Urothelium cell line (cell line): Measurements from ENCODE around the gene TTC7B.

Source experiments
- DNase-seq: peaks from one replicate; pipeline ENCODE4 v3.0.0; 2011; ENCODE audit warnings: low spot score, mixed read lengths
- FAIRE-seq: peaks from 2 replicates; lab custom pipeline; 2011; peaks lifted over from hg19 to GRCh38; lab: Jason Lieb, UNC

TTC7B gene

DNA sequence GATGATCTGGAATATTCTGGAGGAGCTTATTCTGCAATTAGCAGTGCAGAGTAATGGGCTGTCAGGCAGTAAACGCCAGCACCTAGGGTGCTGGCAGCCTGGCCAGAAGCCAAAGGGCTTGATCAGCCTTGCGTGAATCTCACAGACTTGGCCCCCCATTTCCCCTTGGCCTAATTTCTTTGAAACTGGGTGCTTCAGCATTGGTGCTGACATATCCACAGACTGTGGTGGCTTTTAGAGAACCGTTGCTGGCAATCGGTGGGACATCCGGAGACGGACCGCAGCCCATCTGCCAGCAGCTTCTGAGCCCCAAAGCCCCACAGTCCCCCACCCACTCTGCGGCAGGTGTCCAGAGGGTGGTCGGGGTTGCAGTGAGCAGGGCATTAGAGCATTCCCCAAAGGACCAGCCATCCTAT, 262.3 kb downstream of the TTC7B start:
- no peak for FAIRE-seq
- no peak for DNase-seq

DNA sequence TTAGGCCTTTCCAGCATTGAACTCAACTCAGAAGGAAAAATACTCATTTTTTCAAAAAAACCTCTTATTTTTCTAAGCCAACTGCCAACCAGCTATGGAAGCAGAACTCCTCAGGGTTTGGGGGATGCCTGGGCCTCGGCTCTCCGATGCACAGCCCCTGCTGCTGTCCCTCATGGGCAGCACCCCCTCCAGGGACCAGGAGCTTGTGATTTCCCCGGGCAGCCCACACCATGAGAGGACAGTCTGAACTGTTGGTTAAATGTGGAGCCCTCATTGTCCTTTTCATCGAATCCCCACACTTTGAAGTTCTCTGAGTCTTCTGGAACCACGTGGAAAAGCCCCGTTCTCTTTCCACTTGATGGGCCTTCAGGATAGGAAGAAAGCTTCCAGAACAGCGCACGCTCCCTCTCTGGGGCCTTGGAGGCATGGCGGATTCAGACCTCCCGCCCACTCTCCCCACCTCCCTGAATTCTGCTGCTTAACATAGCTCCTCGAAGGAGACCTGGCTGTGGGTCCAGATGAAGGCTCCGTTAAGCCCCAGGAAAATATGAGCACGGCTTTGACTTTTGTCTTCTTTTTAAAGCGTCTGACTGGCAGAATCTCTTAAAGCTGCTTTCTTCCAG, 262.8 kb downstream of the TTC7B start:
- FAIRE-seq: no peak
- no peak for DNase-seq

DNA sequence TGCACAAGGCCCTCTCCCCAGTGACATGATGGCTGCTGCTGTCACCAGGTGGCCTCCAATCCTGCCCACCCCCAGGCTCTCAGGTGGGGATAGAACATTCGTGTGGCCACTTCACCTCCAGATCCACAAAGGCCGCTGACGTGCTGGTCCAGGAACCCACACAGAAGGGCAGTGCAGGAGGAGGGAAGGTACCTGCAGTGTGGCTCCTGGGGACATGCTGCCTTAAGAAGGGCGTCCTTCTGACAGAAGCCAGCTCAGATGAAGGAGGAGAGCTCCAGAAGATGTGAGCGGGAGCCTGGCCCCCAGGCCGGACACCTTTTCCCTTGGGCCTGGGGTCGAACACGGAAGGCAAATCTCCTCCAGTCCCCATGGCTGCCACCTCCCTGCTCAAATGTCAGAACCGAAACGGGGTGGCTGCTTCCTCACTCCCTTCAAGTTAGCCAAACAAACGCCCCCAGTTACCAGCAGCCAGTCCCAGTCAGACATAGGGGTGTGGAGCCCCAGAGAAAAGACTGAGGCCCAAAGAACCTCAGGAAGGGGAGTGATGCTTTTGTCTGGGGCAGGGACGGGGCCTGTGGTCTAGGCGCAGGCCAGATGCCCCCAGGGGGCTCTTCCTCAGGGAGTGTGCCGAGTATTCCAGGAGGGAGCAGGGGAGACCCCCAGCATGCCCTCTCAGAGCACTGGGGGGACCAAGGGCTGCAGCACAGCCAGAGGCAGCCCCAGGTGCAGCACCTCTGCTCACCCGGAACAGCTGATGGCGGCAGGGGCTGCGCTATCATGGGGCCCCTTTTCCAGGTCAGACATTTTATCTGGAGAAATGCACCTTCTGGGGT, 263.5 kb downstream of the TTC7B start:
- no peak for FAIRE-seq
- no peak for DNase-seq

DNA sequence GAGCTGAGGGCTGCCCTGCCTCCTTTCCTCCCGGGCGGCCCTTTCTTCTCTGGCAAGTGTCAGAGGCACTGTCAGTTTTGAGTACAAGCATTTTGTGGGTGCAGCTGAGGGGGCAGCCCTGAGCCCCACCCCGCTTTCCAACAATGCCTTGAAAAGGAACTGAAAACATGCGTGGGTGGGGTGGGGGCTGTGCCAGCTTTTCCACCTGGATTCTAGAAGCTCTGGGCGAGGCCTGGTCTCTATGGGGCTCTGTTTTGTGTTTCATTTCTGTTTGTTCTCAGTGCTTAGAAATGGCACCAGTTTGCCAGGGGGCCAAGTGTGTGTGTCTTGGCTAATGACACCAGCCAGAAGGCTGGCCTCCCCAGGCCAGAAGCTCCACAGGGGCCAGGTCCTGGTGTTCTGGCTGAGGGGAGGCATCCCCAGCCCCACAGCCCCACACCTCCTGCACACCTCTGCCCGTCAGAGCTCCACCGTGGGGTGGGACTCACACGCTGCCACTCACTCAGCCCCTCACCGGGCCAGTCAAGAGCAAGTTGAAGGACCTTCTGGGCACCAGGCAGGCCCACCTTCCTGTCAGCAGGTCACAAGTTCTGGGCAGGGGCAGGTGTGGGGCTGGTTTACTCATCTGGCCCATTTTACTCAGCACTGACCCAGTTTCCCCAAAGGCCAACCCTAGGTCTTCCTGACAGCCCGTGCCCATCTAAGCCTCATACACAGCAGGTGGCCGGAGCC, 264.3 kb downstream of the TTC7B start:
- no peak for FAIRE-seq

DNA sequence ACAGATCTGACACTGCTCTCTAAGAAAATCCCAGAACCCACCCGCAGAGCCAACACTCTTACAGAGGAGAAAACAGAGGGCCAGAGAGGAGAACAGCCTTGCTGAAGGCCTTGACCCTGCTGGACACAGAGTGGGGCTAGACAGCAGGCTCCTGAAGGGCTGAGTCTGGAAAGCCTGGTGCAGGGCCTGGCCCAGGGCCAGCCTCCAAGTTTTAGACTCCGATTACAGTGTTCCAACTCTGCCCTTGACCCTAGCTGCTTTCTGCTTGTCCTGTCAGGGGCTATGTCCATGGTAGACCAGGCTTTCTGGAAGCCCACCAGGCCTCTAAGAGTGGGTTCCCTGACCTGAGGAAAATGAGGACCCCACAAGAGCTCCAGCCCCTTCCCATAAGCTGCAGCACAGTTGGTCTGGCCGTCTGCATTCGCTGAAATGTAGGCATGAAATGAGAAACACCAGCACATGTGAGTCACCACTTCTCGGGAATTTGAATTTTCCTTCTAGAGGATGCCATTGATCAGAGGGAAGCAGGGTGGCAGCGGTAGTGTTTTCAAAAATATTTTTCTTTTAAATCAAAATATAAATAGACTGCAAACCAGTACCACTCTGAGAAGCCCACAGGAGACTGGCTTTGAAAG, 265.0 kb downstream of the TTC7B start:
- DNase-seq (peak; percentile 25), FAIRE-seq (no peak)

More for the DNA sequence above, 264.3 kb downstream of the TTC7B start:
- no peak for DNase-seq

DNA sequence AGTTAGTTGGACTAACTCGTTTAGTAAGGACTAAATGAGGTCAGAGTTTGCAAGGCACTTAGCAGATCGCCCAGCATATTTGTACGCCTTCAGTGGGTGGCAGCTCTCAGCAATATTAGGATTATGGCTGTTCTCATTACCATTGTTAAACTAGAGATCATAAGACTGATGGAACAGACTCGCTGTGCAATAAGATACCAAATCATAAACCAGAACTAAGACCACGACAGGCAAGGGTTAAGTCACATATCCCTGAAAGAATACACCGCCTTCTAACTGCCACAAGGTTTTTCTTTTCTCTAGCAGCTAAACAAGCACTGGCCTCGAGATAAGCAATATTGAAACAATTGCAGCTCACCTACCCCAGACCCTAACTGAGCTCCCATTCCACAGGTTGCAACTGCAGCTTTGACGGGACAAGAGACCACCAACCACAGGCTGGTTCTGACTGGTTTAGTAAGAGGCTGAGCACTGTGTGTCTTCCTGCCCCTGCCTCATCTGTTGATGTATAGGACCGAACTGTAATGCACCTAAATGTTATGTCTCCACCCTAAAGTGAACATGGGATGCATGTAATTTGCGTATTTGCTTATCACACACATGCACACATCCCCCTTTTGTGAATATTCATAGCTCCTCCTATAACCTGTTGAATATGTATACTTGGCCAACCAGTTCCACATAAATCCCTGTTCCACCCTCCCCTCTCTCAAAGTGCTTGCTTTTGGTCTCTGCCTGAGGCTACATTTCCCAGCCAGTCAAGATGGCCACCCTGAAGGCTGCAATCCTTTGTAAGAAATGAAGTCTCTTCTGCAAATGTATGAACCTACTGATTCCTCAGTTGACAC, 266.2 kb downstream of the TTC7B start:
- FAIRE-seq (no peak), DNase-seq (no peak)

DNA sequence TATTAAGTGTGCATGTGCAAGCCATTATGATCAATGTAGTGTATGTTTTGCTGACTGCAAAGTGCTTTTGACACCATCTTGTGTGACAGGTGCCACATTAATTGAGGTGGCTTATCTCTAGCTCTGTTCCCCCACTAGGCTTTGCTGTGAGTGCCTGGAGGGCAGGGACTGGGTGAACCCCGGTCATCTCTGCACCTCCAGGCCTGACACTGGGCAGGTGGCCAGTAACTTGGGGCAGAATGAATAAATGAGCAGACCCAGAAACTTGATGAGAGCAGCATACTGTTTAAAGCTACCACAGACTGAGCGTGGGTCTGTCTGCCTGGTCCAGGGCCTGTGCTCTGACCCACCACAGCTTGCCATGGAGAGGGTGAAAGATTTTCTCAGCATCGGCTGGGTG, 267.8 kb downstream of the TTC7B start:
- no peak for FAIRE-seq

DNA sequence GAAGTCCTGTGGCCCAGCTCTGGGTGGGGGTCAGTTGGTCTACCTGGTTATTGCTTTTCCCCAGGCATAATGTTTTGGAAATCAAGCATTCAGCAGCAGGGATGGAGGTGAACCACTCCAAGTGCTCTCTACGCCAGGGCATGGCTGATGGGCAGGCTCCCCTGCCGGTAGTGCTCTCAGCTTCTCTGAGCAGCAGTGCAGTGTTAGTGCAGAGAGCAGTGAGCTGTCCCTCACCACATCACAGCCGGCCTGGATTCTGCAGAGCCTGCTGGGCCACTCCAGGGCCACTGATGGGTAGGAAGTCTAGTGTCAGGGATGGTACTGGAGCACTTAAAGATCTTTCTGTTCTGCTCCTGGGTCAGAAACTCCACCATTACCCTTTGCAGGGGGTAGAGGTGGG, 268.3 kb downstream of the TTC7B start:
- FAIRE-seq (no peak), DNase-seq (no peak)

More for the DNA sequence above, 267.8 kb downstream of the TTC7B start:
- no peak for DNase-seq

DNA sequence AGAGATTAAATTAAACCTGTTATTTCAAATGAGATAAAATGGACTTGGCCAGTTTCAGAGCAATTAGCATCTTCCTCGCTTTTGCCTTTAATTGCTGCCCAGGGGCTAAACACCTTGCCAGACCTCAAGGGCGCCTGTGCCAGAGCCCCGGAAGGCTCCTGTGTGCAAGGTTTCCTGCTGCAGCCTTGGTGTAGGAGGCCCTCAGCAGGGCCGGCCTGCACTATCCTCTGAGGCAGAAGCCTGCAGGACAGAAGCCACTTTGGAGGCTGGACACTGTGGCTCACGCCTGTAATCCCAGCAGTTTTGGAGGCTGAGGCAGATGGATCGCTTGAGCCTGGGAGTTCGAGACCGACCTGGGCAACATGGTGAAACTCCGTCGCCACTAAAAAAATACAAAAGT, 269.0 kb downstream of the TTC7B start:
- DNase-seq: no peak
- no peak for FAIRE-seq

DNA sequence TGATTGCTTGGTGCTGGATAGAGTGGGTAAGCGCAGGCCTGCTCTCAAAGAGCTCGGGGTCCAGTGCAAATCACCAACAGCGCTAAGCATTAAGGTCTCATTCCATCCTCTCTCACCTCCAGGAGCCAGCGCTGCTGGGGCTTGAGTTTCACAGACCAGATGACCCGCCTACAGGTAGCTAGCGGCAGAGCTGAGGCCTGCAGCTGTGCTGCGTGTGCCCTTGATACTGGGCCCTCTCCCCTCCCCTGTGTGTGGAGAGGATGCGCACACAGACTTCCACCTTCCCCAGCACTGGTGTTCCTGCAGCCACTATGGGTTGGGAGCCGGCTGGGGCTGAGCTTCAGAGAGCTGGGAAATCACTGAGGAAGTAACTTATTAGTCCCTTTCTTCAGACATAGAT, 269.5 kb downstream of the TTC7B start:
- FAIRE-seq (no peak), DNase-seq (no peak)

DNA sequence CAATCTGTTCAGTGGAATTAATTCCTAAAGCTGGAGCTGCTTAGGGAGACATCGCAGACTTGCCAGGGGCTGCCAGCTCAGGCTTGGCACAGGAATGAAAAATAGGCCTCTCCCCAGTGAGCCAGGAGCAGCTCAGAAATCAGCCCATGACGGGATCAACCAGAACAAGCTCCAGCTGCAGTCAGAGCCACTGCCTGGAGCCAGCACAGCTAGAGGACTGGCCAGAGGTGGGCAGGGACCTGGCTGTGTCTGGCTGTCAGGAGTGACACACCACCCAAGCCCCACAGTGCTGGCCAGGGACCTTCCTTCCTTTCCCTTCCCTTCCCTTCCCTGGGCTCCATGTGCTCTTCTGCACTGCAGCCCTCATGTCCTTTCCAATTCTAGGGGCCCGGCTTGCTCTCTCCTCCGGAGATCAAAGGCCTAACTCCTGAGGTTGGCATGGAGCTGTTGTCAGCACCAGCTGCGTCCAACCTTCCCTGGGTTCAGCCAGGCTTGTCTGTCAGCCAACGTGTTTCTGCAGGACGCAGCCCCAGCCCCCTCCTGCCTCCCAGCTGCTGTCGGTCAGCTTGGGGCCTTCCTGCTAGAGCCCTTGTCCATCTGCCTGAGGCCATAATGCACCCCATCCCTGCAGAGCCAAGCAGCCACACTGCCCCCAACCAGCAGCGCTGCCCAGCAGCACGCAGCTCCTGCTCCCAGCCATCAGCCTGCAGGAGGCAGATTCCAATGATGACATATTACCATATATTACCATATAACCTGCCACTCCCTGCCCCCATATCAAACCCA, 270.1 kb downstream of the TTC7B start:
- no peak for FAIRE-seq
- no peak for DNase-seq

DNA sequence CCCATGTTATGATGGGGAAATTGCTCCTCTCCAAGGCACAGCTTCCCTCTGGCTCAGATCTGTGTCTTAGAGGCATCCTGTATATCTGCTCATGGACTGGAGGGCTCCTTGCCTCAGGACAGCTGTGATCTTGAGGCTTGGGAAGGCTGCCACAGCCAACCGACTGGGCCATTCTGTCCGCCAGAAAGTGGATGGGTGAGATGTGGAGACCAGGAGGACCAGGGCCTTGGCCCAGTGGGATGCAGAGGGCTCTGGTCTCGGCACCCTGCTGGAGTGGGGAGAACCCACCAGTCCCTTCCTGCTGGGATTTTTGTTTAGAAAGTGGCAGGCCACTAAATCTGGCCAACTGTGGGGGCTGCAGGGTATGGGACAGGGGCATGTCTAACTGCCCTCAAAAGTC, 270.8 kb downstream of the TTC7B start:
- FAIRE-seq (no peak), DNase-seq (no peak)

DNA sequence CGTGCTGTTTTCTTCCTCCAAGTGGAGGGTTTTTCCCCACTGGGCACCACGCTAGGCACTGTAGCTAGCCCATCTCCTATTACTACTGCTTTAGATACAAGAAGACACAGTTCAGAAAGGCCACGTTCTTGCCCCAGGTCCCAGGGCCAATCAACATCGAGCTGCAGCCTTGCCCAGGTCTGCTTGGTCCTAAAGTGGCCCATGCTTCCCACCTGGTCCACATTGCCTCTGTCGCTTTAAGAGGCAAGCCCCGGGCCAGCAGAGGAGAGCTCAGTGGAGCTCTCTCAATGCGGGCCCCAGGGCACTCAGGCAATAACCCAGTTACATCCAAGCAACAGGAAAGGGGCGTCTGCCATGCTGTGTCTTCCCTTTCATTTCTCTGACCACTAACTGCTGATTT, 271.3 kb downstream of the TTC7B start:
- DNase-seq (no peak), FAIRE-seq (no peak)

DNA sequence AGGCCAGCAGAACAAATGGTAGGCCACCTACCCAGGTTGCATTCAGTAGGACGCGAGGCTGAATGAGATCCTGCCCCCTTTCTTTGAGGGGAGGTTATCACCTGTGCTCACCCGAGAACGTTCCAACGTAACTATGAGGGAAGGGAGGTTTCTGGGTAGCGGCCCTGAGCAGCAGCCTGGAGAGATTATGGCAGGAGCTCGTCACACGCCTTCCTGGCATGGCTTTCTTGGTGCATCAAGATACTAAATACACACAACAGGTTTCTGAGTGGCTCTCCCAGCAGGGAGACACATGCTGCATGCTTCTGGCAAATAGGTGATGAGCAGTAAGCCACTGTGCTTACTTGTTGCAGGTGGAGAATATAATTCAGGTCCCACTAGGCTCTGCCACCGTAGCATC, 271.7 kb downstream of the TTC7B start:
- FAIRE-seq (no peak), DNase-seq (no peak)

DNA sequence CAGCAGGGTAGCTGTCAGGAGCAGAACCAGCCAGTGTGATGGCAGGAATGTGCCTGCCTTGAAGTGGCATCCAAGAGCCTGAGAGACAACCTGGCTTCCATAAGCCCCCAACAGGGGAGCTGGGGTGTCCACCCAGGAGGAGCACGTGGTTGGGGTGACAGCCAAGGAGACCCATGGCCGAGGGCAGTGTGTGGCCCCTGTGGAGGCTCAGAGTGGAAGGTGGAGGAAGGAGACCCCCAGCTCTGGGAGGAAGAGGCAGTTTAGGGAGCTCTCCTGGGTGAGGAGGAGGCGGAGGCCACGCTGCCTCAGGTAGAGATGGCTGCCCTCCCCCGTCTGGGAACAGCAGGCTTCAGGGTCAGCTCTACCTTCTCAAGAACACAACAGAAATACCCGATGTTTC, 272.4 kb downstream of the TTC7B start:
- DNase-seq (no peak), FAIRE-seq (no peak)

DNA sequence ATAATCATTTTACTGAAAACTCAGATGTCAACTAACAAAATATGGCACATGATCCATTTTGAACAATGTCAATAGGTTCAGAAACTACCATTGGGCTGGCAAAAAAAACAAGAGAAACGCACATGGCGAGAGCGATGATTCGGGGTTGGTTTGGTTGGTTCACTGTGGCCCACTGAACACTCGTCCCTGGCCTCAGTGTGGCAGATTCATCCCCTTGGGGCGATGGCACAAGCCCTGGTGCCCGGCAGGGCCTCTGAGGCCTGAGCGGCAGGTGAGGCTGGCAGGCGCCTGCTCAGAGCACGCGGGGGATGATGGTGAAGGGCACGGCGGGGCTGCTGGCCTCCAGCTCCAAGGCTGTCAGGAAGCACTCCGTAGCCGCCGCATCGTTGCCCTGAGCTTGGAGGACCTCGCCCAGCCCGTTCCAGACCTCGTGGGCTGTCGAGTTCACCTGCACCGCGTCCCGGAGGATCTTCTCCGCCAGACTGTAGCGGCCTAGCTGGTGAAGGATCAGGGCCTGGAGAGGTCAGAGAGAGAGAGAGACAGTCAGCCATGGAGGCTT, 275.1 kb downstream of the TTC7B start:
- FAIRE-seq (no peak), DNase-seq (no peak)

DNA sequence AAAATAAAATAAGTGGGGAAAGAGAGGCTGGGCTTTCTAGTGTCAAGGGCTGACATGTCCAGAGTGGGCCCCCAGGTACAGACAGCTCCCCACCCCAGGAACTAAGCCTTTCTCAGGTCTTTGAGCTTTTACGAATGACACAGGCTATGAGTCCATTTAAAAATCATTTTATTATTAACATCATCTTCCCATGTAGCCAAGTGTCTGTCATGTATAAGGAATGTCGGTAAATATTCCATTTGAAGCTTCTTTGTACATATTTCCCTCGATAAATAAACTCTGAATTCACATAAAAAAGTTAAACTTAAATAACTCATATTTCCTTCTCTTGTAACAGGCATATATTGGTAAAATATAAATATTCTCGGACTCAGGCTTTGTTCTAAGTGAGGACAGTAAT, 275.8 kb downstream of the TTC7B start:
- FAIRE-seq (no peak), DNase-seq (no peak)

DNA sequence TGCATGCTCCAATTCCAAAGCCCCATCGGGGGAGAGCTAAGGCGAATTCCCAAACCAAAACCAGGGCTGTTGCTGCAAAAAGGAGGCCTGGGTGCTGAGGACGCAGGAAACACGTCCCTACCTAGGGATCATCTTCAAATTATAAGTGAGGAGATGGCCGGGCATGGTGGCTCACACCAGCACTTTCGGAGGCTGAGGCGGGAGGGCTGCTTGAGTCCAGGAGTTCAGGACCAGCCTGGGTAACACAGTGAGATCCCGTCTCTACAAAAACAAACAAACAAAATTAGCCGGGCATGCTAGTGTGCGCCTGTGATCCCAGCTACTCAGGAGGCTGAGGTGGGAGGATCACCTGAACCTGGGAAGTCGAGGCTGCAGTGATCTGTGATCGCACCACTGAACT, 276.2 kb downstream of the TTC7B start:
- DNase-seq: no peak
- no peak for FAIRE-seq

DNA sequence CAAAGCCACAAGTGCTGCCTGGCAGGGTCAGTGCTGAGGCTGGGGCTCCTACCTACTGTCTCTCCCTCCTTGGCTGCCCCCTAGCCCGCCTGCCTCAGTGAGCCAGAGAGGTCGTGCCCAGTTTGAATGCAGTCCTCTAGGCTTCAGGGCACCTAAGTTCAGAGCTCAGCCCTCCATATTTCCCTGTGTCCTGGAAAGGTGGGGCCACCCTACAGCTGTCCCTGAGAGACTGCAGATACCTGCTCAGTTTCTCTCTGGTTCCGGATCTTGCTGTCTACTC, 276.8 kb downstream of the TTC7B start:
- no peak for DNase-seq
- no peak for FAIRE-seq
